Right renal cortex interstitium (tissue), 3 donors: Measurements from ENCODE around the gene KCTD4. TPM values are rescaled to one million over a fixed set of nuclear protein-coding genes. Genes with fewer than 3 reads are reported as not detected.
"Not testable (repeated sequence)": the region's sequence is repeated elsewhere in the genome, so short reads cannot be mapped to it uniquely, and the experiment has no call there.

Experiments
- DNase-seq, 3 donors: peaks; one replicate each; pipeline ENCODE4 v3.0.0-alpha.2; 2013; ENCODE audit warnings: low read depth in 3 of 3, low spot score in 2 of 3
- polyA plus RNA-seq, 3 donors: library from polyadenylated mRNA; unstranded; fragments of 120-200 nt; gene quantifications; one replicate each; pipeline ENCODE4 v1.2.1, GENCODE V29; 2013; ENCODE audit not compliant: insufficient read length in 3 of 3

KCTD4 gene
- under 1 TPM; 0.25 to 0.83 (median 0.61) TPM for polyA plus RNA-seq

GRCh38 chr13:45200701-45201232 is at the start of gene KCTD4:
KCTD4 (minus strand) TSS chr13:45201045; CDS start chr13:45194567, 6,478 bp downstream.
- no peak for DNase-seq

GRCh38 chr13:45249662-45250061 is 48.8 kb upstream of the KCTD4 start:
- DNase-seq, result no peak

- DNase-seq, result not testable (repeated sequence)
Observed at GRCh38 chr13:45244736-45245135, 43.9 kb upstream of the KCTD4 start.

- no peak for DNase-seq
Observed at GRCh38 chr13:45243077-45243476, 42.2 kb upstream of the KCTD4 start.

- DNase-seq, result no peak
Observed at GRCh38 chr13:45242524-45242923, 41.7 kb upstream of the KCTD4 start.

GRCh38 chr13:45242070-45242469 is 41.2 kb upstream of the KCTD4 start:
- no peak for DNase-seq

GRCh38 chr13:45240143-45240542 is 39.3 kb upstream of the KCTD4 start:
- no peak for DNase-seq

- DNase-seq, result no peak
Observed at GRCh38 chr13:45238945-45239795, 38.3 kb upstream of the KCTD4 start.

GRCh38 chr13:45232591-45232990 is 31.7 kb upstream of the KCTD4 start:
- DNase-seq, result no peak

GRCh38 chr13:45231722-45232121 is 30.9 kb upstream of the KCTD4 start:
- no peak for DNase-seq

- DNase-seq, result no peak
Observed at GRCh38 chr13:45231305-45231704, 30.5 kb upstream of the KCTD4 start.

GRCh38 chr13:45229172-45229571 is 28.3 kb upstream of the KCTD4 start:
- DNase-seq, result no peak

GRCh38 chr13:45228002-45228401 is 27.2 kb upstream of the KCTD4 start:
- no peak for DNase-seq

- no peak for DNase-seq
Observed at GRCh38 chr13:45226024-45226423, 25.2 kb upstream of the KCTD4 start.

- DNase-seq, result no peak
Observed at GRCh38 chr13:45225370-45225769, 24.5 kb upstream of the KCTD4 start.

GRCh38 chr13:45224176-45224575 is 23.3 kb upstream of the KCTD4 start:
- no peak for DNase-seq

- no peak for DNase-seq
Observed at GRCh38 chr13:45222919-45223318, 22.1 kb upstream of the KCTD4 start.

GRCh38 chr13:45222516-45222915 is 21.7 kb upstream of the KCTD4 start:
- DNase-seq, result no peak

- no peak for DNase-seq
Observed at GRCh38 chr13:45220403-45220802, 19.6 kb upstream of the KCTD4 start.

GRCh38 chr13:45219938-45220375 is 19.1 kb upstream of the KCTD4 start:
- no peak for DNase-seq

GRCh38 chr13:45219123-45219891 is 18.5 kb upstream of the KCTD4 start:
- no peak for DNase-seq
